HG03196 (cell line): Measurements from ENCODE around the gene SPOCK1.
"Not testable (repeated sequence)": the region's sequence is repeated elsewhere in the genome, so short reads cannot be mapped to it uniquely, and the experiment has no call there.

Experiments used
- ATAC-seq: cut with Tn5 transposase; IDR thresholded peaks from one replicate; pipeline ENCODE4 v1.9.1; 2021; ENCODE audit not compliant: unreplicated experiment

SPOCK1 gene

DNA sequence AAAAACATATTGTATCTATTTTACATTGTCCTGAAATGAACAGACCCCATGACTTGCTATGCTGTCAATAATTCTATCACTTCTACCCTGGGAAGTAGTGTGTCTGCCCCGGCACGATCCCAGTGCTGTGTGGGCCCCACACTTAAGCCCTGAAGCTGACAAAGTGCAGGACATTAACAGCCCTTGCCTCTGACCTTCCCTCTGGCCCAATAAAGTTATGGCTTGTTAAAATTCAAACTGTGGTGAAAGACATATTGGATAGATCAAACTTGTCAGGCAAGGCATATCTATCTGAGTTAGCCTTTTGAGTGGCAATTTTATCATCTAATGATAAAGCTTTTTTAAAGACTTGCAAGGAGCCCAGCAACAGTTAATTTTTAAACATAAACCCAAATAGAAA lies 229.2 kb downstream of the SPOCK1 start:
- ATAC-seq: no peak

DNA sequence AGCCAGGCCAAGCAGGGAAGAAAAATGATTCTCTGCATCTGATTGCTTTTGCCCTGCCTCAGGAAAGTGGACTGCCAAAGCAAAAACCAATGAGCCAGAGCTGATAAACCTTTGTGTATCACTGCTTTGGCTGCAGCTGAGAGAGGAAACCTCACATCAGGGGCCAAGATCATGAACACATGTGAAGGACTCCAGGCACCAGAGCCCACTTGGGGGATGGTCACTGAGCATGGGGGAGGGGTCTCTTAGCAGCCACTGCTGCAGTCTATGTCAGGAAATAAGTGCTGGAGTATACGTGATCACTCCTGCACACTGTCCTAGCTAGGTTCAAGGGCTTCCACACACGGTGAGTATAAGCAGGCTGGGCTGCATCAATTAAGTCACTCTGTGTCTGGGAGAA lies 229.9 kb downstream of the SPOCK1 start:
- no peak for ATAC-seq

DNA sequence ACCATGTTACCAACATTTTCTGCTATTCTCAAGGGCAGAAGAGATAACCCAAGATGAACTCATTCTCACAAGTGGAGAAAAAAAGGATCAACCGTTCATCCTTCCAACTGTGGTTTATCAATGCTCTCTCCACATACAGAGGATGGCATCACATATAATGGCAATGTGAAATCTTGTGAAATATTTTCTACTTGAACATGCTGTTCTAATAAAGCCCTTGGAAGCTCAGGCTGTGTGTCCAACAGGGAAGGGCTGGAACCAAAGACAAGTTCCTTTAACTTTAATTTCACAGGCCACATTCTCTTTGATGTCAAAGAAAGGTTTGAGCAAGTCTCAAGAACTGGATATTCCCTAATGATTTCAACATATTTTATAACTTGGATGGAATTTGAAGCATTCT lies 230.5 kb downstream of the SPOCK1 start:
- no peak for ATAC-seq

GRCh38 chr5:137266186-137266585 lies 232.9 kb downstream of the SPOCK1 start:
- no peak for ATAC-seq

- no peak for ATAC-seq
These were observed 233.7 kb downstream of the SPOCK1 start for GRCh38 chr5:137265457-137265856.

DNA sequence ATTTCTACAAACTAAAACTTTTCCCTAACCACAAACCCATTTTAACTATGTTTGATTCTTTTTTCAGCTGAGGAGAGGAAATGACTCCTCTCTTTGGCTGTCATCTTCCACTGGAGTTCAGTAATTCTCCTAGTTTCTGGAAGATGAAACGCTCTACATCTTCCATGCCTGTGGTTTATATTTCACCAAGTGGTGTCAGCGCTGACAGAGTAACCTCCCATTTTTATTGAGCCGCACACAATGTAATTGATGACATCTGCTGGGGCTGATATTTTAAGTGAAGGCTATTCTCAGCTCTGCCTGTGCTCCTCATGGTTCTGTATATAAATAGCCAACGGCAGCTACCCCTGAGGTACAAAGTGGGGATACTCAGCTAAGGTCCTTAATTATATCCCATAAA lies 234.6 kb downstream of the SPOCK1 start:
- no peak for ATAC-seq

- no peak for ATAC-seq
These were observed 235.1 kb downstream of the SPOCK1 start for GRCh38 chr5:137264041-137264440.

GRCh38 chr5:137263371-137264005 lies 235.6 kb downstream of the SPOCK1 start:
- no peak for ATAC-seq

DNA sequence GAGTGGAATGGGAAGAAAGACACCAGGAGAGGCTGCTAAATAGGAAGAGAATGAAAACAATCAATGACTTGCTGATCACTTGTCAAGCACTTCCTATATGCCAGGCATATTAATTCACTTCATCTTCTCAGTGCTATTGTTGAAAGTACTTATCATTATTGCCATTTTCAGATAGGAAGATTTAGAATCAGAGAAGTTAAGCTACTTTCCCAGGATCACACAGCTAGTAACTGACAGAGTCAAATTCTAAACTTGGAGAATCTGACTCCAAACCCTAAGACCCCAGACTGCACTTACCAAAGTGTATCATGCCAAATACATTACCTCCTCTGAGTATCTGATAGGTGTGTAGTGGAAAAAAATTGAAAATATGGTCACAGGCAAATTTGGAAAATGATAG lies 236.3 kb downstream of the SPOCK1 start:
- ATAC-seq: no peak

GRCh38 chr5:137260820-137261695 lies 238.1 kb downstream of the SPOCK1 start:
- ATAC-seq: no peak

DNA sequence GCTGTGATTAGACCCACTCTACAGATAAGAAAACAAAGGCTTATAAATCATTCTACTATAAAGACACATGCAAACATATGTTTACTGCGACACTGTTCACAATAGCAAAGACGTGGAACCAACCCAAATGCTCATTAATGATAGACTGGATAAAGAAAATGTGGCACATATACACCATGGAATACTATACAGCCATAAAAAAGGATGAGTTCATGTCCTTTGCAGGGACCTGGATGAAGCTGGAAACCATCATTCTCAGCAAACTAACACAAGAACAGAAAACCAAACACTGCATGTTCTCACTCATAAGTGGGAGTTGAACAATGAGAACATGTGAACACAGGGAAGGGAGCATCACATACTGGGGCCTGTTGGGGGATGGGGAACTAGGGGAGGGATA lies 240.0 kb downstream of the SPOCK1 start:
- not testable (repeated sequence) for ATAC-seq

DNA sequence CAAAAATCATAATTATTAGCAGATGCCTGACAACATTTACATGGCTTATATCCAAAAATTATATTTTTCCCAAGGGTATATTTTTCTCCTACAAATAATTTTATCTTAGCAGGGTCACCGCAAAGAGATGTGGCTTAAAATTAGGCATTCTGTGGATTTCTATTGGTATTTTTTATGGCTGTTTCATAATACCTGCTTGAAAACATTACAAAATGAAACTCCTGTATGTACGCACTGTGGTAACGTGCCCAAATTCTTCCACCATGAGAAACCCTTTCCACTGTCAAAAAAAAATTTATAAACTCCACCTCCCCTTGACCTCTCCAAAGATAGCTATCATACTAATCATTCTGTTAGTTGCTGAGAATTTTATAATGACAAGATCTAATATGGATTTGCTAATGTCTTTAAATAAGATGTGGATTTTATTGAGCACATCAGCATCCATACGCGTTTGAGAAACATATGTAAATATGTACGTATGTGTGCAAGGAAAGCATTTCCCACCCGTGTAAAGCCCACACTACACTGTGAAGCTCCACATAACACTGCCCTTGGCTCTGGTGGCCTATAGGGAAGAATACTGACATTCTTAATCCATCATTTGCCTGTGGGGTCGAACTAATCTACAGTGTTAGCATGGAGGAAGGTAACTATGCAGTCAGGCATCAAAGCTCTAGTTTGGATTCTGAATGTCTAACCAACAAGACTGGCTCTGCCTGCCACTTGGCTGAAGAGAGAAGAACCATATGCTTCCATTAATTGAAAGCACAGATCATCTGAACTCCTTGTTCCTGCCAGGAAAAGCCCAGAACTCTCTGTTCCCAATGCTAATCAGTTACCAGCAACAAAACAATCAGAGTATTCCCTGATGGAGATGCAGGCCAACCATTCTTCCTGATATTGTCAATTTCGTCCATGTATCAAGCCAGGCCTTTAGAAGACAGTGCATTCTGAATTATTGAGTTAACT lies 244.7 kb downstream of the SPOCK1 start:
- no peak for ATAC-seq

DNA sequence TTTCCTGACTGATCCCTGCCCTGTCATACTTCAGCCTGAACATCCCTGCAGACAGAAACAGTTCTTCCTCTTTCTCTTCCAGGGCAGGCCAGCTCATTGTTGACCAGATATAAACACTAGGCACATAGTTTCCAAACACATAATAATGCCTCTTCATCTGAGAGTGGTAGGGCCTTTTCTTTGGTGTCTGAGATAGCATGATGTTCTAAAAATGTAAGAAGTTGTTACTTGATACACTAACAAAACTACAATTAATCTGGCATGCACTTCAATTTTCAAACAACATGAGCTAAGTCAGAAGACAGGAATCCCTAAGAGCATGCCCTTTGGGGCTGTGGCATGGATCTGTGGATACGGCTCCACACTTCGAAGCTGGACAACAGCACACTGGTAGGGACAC lies 246.6 kb downstream of the SPOCK1 start:
- ATAC-seq: no peak

DNA sequence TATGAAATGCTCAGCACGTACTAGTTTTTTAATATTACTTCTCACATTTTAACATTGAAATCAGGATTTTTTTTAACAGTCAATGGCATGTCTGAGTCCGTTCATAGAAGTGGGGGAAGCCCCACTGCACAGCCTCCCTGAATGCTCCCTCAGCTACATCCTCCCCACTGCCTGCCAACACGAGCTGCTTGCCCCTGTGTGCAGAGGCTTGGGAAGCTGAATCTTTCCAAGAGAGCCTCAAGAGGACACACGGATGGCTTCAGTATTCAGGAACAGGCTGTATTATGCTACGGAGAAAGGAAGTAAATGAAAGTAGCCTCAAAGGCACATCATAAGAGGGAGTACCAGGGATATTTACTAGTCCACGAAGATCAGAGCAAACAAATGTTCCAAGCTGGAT lies 248.7 kb downstream of the SPOCK1 start:
- no peak for ATAC-seq

DNA sequence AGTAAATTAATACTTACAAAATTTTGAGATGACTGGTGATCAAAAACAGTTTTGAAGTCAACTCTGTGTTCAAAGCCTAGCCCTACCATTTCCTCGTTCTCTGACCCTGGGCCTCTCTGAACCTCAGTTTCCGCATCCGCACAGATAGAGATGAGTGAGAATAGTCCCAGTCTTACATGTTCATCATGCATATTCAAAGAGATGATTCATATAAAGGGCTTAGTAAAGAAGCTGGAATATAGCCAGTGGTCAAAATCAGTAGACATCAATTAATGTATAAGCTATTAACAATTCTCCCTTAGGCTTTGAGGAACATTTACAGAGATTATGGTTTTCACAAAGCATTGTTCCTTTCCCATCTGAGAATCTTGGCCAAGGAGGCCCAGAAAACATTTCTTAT lies 250.6 kb downstream of the SPOCK1 start:
- ATAC-seq: no peak

DNA sequence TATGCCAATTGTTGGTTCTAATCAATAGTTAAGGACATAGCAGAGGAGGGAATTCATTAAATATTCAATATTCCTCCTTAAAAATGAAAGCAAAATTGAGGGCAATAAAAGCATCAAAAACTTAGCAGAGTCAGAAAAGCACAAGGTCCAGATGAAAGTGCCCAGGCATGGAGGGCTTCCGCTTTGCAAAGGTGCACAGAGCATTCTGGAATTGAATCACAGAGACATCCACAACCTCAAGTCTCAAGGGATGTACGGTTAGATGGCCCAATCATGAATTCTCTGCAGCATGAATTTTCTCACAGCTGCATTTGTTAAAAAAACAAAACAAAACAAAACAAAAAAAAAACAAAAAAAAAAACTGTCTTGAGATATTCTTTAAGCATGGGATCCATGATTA lies 253.7 kb downstream of the SPOCK1 start:
- no peak for ATAC-seq

- no peak for ATAC-seq
These were observed 258.8 kb downstream of the SPOCK1 start for GRCh38 chr5:137240285-137240684.

GRCh38 chr5:137236849-137237507 lies 262.1 kb downstream of the SPOCK1 start:
- no peak for ATAC-seq

DNA sequence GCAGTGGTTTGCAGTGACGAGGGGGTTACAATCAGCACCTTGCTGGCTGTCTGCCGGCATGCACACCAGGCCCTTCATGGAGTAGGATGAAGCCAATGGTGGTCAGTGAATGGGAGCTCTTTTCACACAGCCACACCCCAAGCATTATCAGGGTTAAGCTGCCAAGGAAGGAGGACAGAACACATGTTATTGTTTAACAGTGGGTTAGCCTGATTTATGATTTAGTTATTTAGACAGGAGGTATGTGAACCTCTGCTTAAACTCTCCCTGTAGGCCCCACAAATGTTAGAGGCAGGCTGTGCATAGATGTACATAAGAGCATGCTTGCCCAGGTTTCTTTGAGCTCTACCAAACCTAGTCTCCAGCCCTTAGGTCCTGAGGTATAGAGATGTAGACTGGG lies 262.9 kb downstream of the SPOCK1 start:
- ATAC-seq: no peak

GRCh38 chr5:137234973-137235943 lies 263.9 kb downstream of the SPOCK1 start:
- no peak for ATAC-seq
